H1 (cell line): Measurements from ENCODE around the gene CTNNBL1. TPM values are rescaled to one million over a fixed set of nuclear protein-coding genes. Genes with fewer than 3 reads are reported as not detected.

Experiments used
- CTCF ChIA-PET: fragments of 300-600 bp; sonication (Branson Sonifier 250); formaldehyde crosslinking; loops from one replicate; lab custom pipeline; 2021; ENCODE audit not compliant: partially characterized antibody; lab: Charles Lee
- POLR2A ChIA-PET: fragments of 300-600 bp; sonication (Branson Sonifier 250); formaldehyde crosslinking; loops from one replicate; lab custom pipeline; 2021; ENCODE audit warnings: inconsistent platforms; ENCODE audit not compliant: partially characterized antibody; lab: Charles Lee
- DNase-seq, 2 experiments: peaks; one replicate each; pipeline versions ENCODE4 v3.0.0 to v3.0.0-alpha.2; 2010 to 2022; ENCODE audit warnings: low spot score in 2 of 2, low read depth in 1 of 2, mixed read lengths in 1 of 2
- FAIRE-seq: peaks from 2 replicates; lab custom pipeline; 2011; peaks lifted over from hg19 to GRCh38; lab: Jason Lieb, UNC
- H2AFZ ChIP-seq: 2 replicates; pipeline ENCODE4 v1.8.1; 2012; ENCODE audit warnings: low read length, inconsistent platforms
- H2AK5ac ChIP-seq: 2 replicates; pipeline ENCODE4 v1.6.1; 2013; ENCODE audit warnings: low read depth, low read length
- H2BK120ac ChIP-seq: replicated peaks from 2 replicates; pipeline ENCODE3; 2013; ENCODE audit warnings: low read depth, low read length, inconsistent platforms
- H2BK12ac ChIP-seq: 2 replicates; pipeline ENCODE4 v1.6.1; 2013; ENCODE audit warnings: low read depth, low read length
- H2BK15ac ChIP-seq: 2 replicates; pipeline ENCODE4 v1.6.1; 2013; ENCODE audit warnings: low read length
- H2BK20ac ChIP-seq: 2 replicates; pipeline ENCODE4 v1.6.1; 2013; ENCODE audit warnings: low read length
- H2BK5ac ChIP-seq: 2 replicates; pipeline ENCODE4 v1.6.1; 2013; ENCODE audit warnings: low read depth, low read length
- H3K14ac ChIP-seq: 2 replicates; pipeline ENCODE4 v1.6.1; 2013; ENCODE audit warnings: inconsistent platforms; ENCODE audit not compliant: insufficient read length
- H3K18ac ChIP-seq: 2 replicates; pipeline ENCODE4 v1.6.1; 2013; ENCODE audit warnings: low read length; ENCODE audit errors: extremely low read depth
- H3K23ac ChIP-seq: 2 replicates; pipeline ENCODE4 v1.6.1; 2013; ENCODE audit warnings: inconsistent platforms; ENCODE audit not compliant: insufficient read length
- H3K23me2 ChIP-seq: 2 replicates; pipeline ENCODE4 v1.6.1; 2013; ENCODE audit warnings: low read depth, low read length
- H3K27ac ChIP-seq: 2 replicates; pipeline ENCODE4 v1.6.1; 2011; ENCODE audit warnings: low read depth, low read length, inconsistent platforms
- H3K27me3 ChIP-seq, 4 experiments: replicated peaks in 1 of 4; 1 replicate in 1 of 4; 2 replicates in 3 of 4; pipeline versions ENCODE4 v1.6.1 to v1.8.1; 2011 to 2013; ENCODE audit warnings: low read length in 3 of 4, mild to moderate bottlenecking in 3 of 4, inconsistent platforms in 2 of 4, mixed read lengths in 2 of 4, moderate library complexity in 1 of 4; ENCODE audit not compliant: control insufficient read depth in 3 of 4, insufficient read depth in 3 of 4; ENCODE audit errors: extremely low read depth in 1 of 4
- H3K36me3 ChIP-seq, 4 experiments: 2 replicates each; pipeline versions ENCODE4 v1.6.1 to v1.8.1; 2011 to 2013; ENCODE audit warnings: mild to moderate bottlenecking in 4 of 4, low read length in 3 of 4, moderate library complexity in 2 of 4, control low read depth in 1 of 4, inconsistent platforms in 1 of 4; ENCODE audit not compliant: insufficient read depth in 4 of 4, control insufficient read depth in 2 of 4
- H3K4ac ChIP-seq: replicated peaks from 2 replicates; pipeline ENCODE3; 2013; ENCODE audit warnings: low read length, low read depth, mixed read lengths, inconsistent platforms; ENCODE audit not compliant: insufficient read length
- H3K4me1 ChIP-seq, 4 experiments: replicated peaks in 1 of 4; 1 replicate in 1 of 4; 2 replicates in 3 of 4; pipeline versions ENCODE4 v1.6.1 to v1.8.1; 2011 to 2013; ENCODE audit warnings: low read length in 3 of 4, inconsistent platforms in 2 of 4, mixed read lengths in 1 of 4; ENCODE audit not compliant: insufficient read depth in 4 of 4, control insufficient read depth in 3 of 4
- H3K4me2 ChIP-seq, 2 experiments: 2 replicates each; pipeline versions ENCODE4 v1.6.1 to v1.8.1; 2011 to 2013; ENCODE audit warnings: low read depth in 2 of 2, low read length in 2 of 2, control low read depth in 1 of 2, inconsistent platforms in 1 of 2, mild to moderate bottlenecking in 1 of 2; ENCODE audit not compliant: insufficient read depth in 1 of 2
- H3K4me3 ChIP-seq, 4 experiments: fragments of 200-600, 300-600 bp in 1 of 4; sonication (generic), shearing (Covaris generic), sonication (Bioruptor Twin) in 1 of 4; 2 replicates each; pipeline versions ENCODE4 v1.5.1 to v1.8.1; 2011 to 2016; ENCODE audit warnings: low read length in 4 of 4, low read depth in 3 of 4, control low read depth in 2 of 4, inconsistent platforms in 2 of 4, mild to moderate bottlenecking in 2 of 4, mixed read lengths in 1 of 4, moderate library complexity in 1 of 4; ENCODE audit not compliant: insufficient read depth in 2 of 4; ENCODE audit errors: extremely low read depth in 1 of 4
- H3K56ac ChIP-seq: replicated peaks from 2 replicates; pipeline ENCODE3; 2013; ENCODE audit warnings: low read depth, mild to moderate bottlenecking, mixed read lengths, low read length, inconsistent platforms; ENCODE audit not compliant: insufficient read length
- H3K79me1 ChIP-seq: 2 replicates; pipeline ENCODE4 v1.6.1; 2013; ENCODE audit warnings: low read depth, low read length, control low read depth
- H3K79me2 ChIP-seq, 2 experiments: 2 replicates each; pipeline versions ENCODE4 v1.6.1 to v1.8.1; 2012 to 2013; ENCODE audit warnings: low read length in 2 of 2, mild to moderate bottlenecking in 2 of 2, inconsistent platforms in 1 of 2; ENCODE audit not compliant: insufficient read depth in 2 of 2, control insufficient read depth in 1 of 2
- H3K9ac ChIP-seq, 4 experiments: replicated peaks in 1 of 4; 1 replicate in 1 of 4; 2 replicates in 3 of 4; pipeline versions ENCODE4 v1.6.1 to v1.8.1; 2011 to 2013; ENCODE audit warnings: low read depth in 3 of 4, low read length in 3 of 4, control low read depth in 2 of 4, mild to moderate bottlenecking in 2 of 4, moderate library complexity in 2 of 4, inconsistent platforms in 1 of 4; ENCODE audit errors: extremely low read depth in 1 of 4
- H3K9me3 ChIP-seq, 2 experiments: 2 replicates each; pipeline versions ENCODE4 v1.6.1 to v1.8.1; 2012 to 2013; ENCODE audit warnings: mild to moderate bottlenecking in 2 of 2, moderate library complexity in 2 of 2, control low read depth in 1 of 2, inconsistent platforms in 1 of 2, low read depth in 1 of 2, low read length in 1 of 2, mixed read lengths in 1 of 2; ENCODE audit not compliant: insufficient read depth in 2 of 2
- H4K20me1 ChIP-seq, 2 experiments: replicated peaks in 1 of 2; 2 replicates each; pipeline versions ENCODE3 to v1.8.1; 2011 to 2013; ENCODE audit warnings: inconsistent platforms in 2 of 2, low read length in 2 of 2, mild to moderate bottlenecking in 1 of 2; ENCODE audit not compliant: insufficient read depth in 2 of 2, control insufficient read depth in 1 of 2
- H4K5ac ChIP-seq: 2 replicates; pipeline ENCODE4 v1.6.1; 2013; ENCODE audit warnings: low read length, low read depth, mixed read lengths, inconsistent platforms; ENCODE audit not compliant: insufficient read length
- H4K8ac ChIP-seq: 2 replicates; pipeline ENCODE4 v1.8.0; 2013; ENCODE audit warnings: mild to moderate bottlenecking, moderate library complexity, low read length, inconsistent platforms; ENCODE audit not compliant: insufficient read depth; ENCODE audit errors: extremely low read depth
- H4K91ac ChIP-seq: replicated peaks from 2 replicates; pipeline ENCODE3; 2013; ENCODE audit warnings: low read length, mixed read lengths, inconsistent platforms; ENCODE audit not compliant: insufficient read length
- ASH2L ChIP-seq: fragments of 200-600, 300-600 bp; sonication (generic); IDR thresholded peaks from one replicate; pipeline ENCODE4 v1.7.1; 2017; ENCODE audit warnings: low read length
- ATF3 ChIP-seq: IDR thresholded peaks from 2 replicates; pipeline ENCODE4 v1.6.1; 2011; ENCODE audit warnings: low read depth, mild to moderate bottlenecking, low read length; ENCODE audit not compliant: insufficient read depth
- CHD2 ChIP-seq: IDR thresholded peaks from 2 replicates; pipeline ENCODE4 v1.6.1; 2012; ENCODE audit warnings: low read length, improper control_type of control experiment
- CTCF ChIP-seq, 3 experiments: IDR thresholded peaks; 1 replicate in 2 of 3; 2 replicates in 1 of 3; pipeline versions ENCODE4 v1.5.1 to v1.6.1; 2011; ENCODE audit warnings: low read length in 3 of 3, mild to moderate bottlenecking in 3 of 3, inconsistent platforms in 2 of 3, low read depth in 1 of 3, moderate library complexity in 1 of 3; ENCODE audit not compliant: insufficient read depth in 1 of 3; ENCODE audit errors: control extremely low read depth in 1 of 3
- EP300 ChIP-seq, 2 experiments: IDR thresholded peaks; 1 replicate in 1 of 2; 2 replicates in 1 of 2; pipeline ENCODE4 v1.6.1; 2011 to 2012; ENCODE audit warnings: low read depth in 2 of 2, low read length in 2 of 2, mild to moderate bottlenecking in 2 of 2, borderline replicate concordance in 1 of 2, inconsistent platforms in 1 of 2, moderate library complexity in 1 of 2
- FOSL1 ChIP-seq: IDR thresholded peaks from 2 replicates; pipeline ENCODE4 v1.6.1; 2011; ENCODE audit warnings: mild to moderate bottlenecking, low read depth, low read length, moderate library complexity; ENCODE audit not compliant: insufficient read depth
- MAX ChIP-seq: IDR thresholded peaks from 2 replicates; pipeline ENCODE4 v1.6.1; 2012; ENCODE audit warnings: inconsistent platforms
- RBBP5 ChIP-seq: IDR thresholded peaks from 2 replicates; pipeline ENCODE4 v1.7.1; 2012; ENCODE audit warnings: low read depth, mild to moderate bottlenecking, inconsistent platforms, low read length, moderate library complexity, borderline replicate concordance
- SIN3A ChIP-seq, 2 experiments: IDR thresholded peaks in 1 of 2; conservative IDR thresholded peaks in 1 of 2; 2 replicates each; pipeline ENCODE4 v1.6.1; 2011 to 2012; ENCODE audit warnings: low read length in 2 of 2, improper control_type of control experiment in 1 of 2, low read depth in 1 of 2, mild to moderate bottlenecking in 1 of 2
- SP4 ChIP-seq: IDR thresholded peaks from 2 replicates; pipeline ENCODE4 v1.6.1; 2012; ENCODE audit warnings: low read length, inconsistent platforms
- WGBS, 2 experiments: shearing (Covaris generic) in 1 of 2; methylation state at CpG; one replicate each; pipeline versions ENCODE4 v1.1.6 to v1.1.7; 2013 to 2015; ENCODE audit warnings: low lambda C conversion rate in 2 of 2, mixed read lengths in 2 of 2, inconsistent platforms in 1 of 2, low coverage in 1 of 2, missing lambda C conversion rate in 1 of 2; ENCODE audit not compliant: insufficient replicate concordance in 2 of 2, insufficient coverage in 1 of 2, insufficient read length in 1 of 2; ENCODE audit errors: extremely low coverage in 1 of 2, missing lambda C conversion rate in 1 of 2; 5-methylcytosine and 5-hydroxymethylcytosine counted together
- polyA plus RNA-seq, 7 experiments: library from polyadenylated mRNA; depleted of rRNA in 3 of 7; stranded (reverse) in 5 of 7; unstranded in 2 of 7; fragments of >200 nt in 5 of 7; fragments of 200-250 nt in 2 of 7; gene quantifications; 1 replicate in 5 of 7; 2 replicates in 1 of 7; 4 replicates in 1 of 7; pipeline versions ENCODE4 v1.2.1 to v1.2.3, GENCODE V29; 2011 to 2013; ENCODE audit warnings: missing spikeins in 2 of 7, mixed read lengths in 2 of 7
- total RNA-seq: library from RNA; stranded (reverse); fragmentation: NEBNext Ultra II Directional; extraction: Animal tissue kit (Norgen Biotek cat#: 25700); gene quantifications from 2 replicates; pipeline ENCODE4 v1.2.1, GENCODE V29; 2021

Gene CTNNBL1
- total and polyA plus RNA-seq, 2 of the 8 experiments (the other 6 are each of a cell fraction or from before 2014, with no cell fraction given): 19.6 to 81.6 TPM

- POLR2A ChIA-PET: no interaction called here
- no peak overlapping the region for H3K4me3 ChIP-seq
- H4K8ac ChIP-seq: no peak overlapping the region
- no peak overlapping the region for H2BK5ac ChIP-seq
- no peaks in the 10 kb centered on the region for H3K23me2 ChIP-seq
- H3K9ac ChIP-seq: no peak overlapping the region
- H3K4me1 ChIP-seq: peaks cover 0 to 4% (median 0%) of the 10 kb centered on the region in 4 experiments; a peak in 1 of 7 replicates
- H3K4ac ChIP-seq: no peak overlapping the region
- no peak overlapping the region for H4K91ac ChIP-seq
- 89% methylated on average over 7 of the region's 7 CpGs; no CpG with 5 or more reads in 1 of the 2 experiments for WGBS, 2 experiments
- H3K27me3 ChIP-seq: no peaks in the 10 kb centered on the region
- no peak overlapping the region for H2AK5ac ChIP-seq
- no peaks in the 10 kb centered on the region for H3K79me1 ChIP-seq
- FAIRE-seq: no peak
- H2BK12ac ChIP-seq: no peak overlapping the region
- H3K4me2 ChIP-seq: no peak overlapping the region
- no peak overlapping the region for H3K56ac ChIP-seq
- H2BK15ac ChIP-seq: no peak overlapping the region
- no peak overlapping the region for H2AFZ ChIP-seq
- H4K20me1 ChIP-seq: no peaks in the 10 kb centered on the region
- H3K36me3 ChIP-seq: 0 out of 8 replicates have a peak, but pooled peaks cover 0 to 3% (median 0%) of the 10 kb centered on the region in 4 experiments
- no peak overlapping the region for H3K14ac ChIP-seq
- H3K23ac ChIP-seq: no peak overlapping the region
- H3K27ac ChIP-seq: no peak overlapping the region
- no peak overlapping the region for H3K18ac ChIP-seq
- H2BK120ac ChIP-seq: no peak overlapping the region
- no peaks in the 10 kb centered on the region for H3K9me3 ChIP-seq
- H3K79me2 ChIP-seq: no peaks in the 10 kb centered on the region
- no peak overlapping the region for H2BK20ac ChIP-seq
- H4K5ac ChIP-seq: no peak overlapping the region
- CTCF ChIA-PET: interaction anchor here (1.2 kb wide), 2 partner anchors 181 to 276 kb away, joined by 3 read pairs; no protein-coding TSS in a partner anchor
- DNase-seq: no peak
- TF ChIP-seq CTCF (IDR thresholded peaks at IDR 0.05; ENCODE audit: control extremely low read depth in 1 of 3, insufficient read depth in 1 of 3, low read depth in 1 of 3, low read length in 3 of 3) (no peak), CHD2 (no peak), RBBP5 (no peak), FOSL1 (no peak), ATF3 (no peak), MAX (no peak), SP4 (no peak), ASH2L (no peak), EP300 (IDR thresholded peaks at IDR 0.05; ENCODE audit: borderline replicate concordance in 1 of 2, low read depth in 2 of 2, low read length in 2 of 2) (no peak), SIN3A (conservative IDR thresholded peaks at IDR 0.05 in 1 of 2, IDR thresholded peaks at IDR 0.05 in 1 of 2; ENCODE audit: low read depth in 1 of 2, low read length in 2 of 2) (no peak)
Measured at GRCh38 chr20:37839955-37840354, 146.1 kb downstream of the CTNNBL1 start.
